K562 (cell line): ENCODE results near the gene WBP1. TPM values are rescaled to one million over a fixed set of nuclear protein-coding genes. Genes with fewer than 3 reads are reported as not detected.

Experiments used
- BCL6 ChIP-seq: fragments of 250-450 bp; sonication (Bioruptor Pico); IDR thresholded peaks from 2 replicates; pipeline ENCODE4 v1.4.0; 2020
- BRD9 ChIP-seq: fragments of 450-650 bp; IDR thresholded peaks from 2 replicates; pipeline ENCODE4 v1.6.1; 2018; ENCODE audit warnings: low read depth; ENCODE audit not compliant: partially characterized antibody
- CBX1 ChIP-seq: sonication (generic); IDR thresholded peaks from 2 replicates; pipeline ENCODE4 v1.6.1; 2016; ENCODE audit warnings: antibody characterized with exemption, low read depth, mild to moderate bottlenecking
- CBX2 ChIP-seq: fragments of 200-600 bp; sonication (generic); IDR thresholded peaks from one replicate; pipeline ENCODE4 v1.6.1; 2012; ENCODE audit warnings: mild to moderate bottlenecking, low read length, inconsistent platforms; ENCODE audit not compliant: insufficient read depth, poor library complexity, severe bottlenecking
- CCAR2 ChIP-seq: fragments of 200-400 bp; formaldehyde crosslinking; IDR thresholded peaks from 2 replicates; pipeline ENCODE4 v1.6.1; 2017; ENCODE audit warnings: mild to moderate bottlenecking, low read depth, low read length
- FOXA3 ChIP-seq, 2 experiments: fragments of 450-650 bp in 1 of 2; sonication (generic) in 1 of 2; formaldehyde crosslinking; IDR thresholded peaks in 1 of 2; conservative IDR thresholded peaks in 1 of 2; 2 replicates each; pipeline versions ENCODE4 v1.4.0 to v1.8.0; 2020 to 2022; ENCODE audit warnings: mild to moderate bottlenecking in 2 of 2, missing genetic modification reagents in 1 of 2
- KDM4B ChIP-seq, 2 experiments: fragments of 450-650 bp in 1 of 2; sonication (generic) in 1 of 2; IDR thresholded peaks; 2 replicates each; pipeline ENCODE4 v1.6.1; 2016 to 2017; ENCODE audit warnings: borderline replicate concordance in 2 of 2, antibody characterized with exemption in 1 of 2, low read depth in 1 of 2, mild to moderate bottlenecking in 1 of 2
- PHF21A ChIP-seq: fragments of 450-650 bp; IDR thresholded peaks from 2 replicates; pipeline ENCODE4 v1.6.1; 2017; ENCODE audit warnings: low read depth, borderline replicate concordance
- PRPF4 ChIP-seq: fragments of 200-400 bp; formaldehyde crosslinking; IDR thresholded peaks from one replicate; pipeline ENCODE4 v1.6.1; 2017; ENCODE audit warnings: low read length, low read depth, mild to moderate bottlenecking; ENCODE audit not compliant: insufficient read depth, poor library complexity, severe bottlenecking
- PTRF ChIP-seq: fragments of 450-650 bp; IDR thresholded peaks from 2 replicates; pipeline ENCODE4 v1.6.1; 2016; ENCODE audit warnings: mild to moderate bottlenecking, missing genetic modification characterization, missing compliant biosample characterization
- RAD21 ChIP-seq, 2 experiments: fragments of 250-450 bp in 1 of 2; fragments of 450-650 bp in 1 of 2; sonication (Bioruptor Pico) in 1 of 2; formaldehyde crosslinking in 1 of 2; IDR thresholded peaks in 1 of 2; conservative IDR thresholded peaks in 1 of 2; 2 replicates each; pipeline versions ENCODE4 v1.4.0 to v1.8.0; 2020 to 2022; ENCODE audit warnings: mild to moderate bottlenecking in 2 of 2, moderate library complexity in 1 of 2
- RAD51 ChIP-seq: fragments of 450-650 bp; IDR thresholded peaks from 2 replicates; pipeline ENCODE4 v1.7.1; 2016; ENCODE audit warnings: low read depth, mild to moderate bottlenecking, borderline replicate concordance
- SP1 ChIP-seq: sonication (generic); formaldehyde crosslinking; IDR thresholded peaks from 2 replicates; pipeline ENCODE4 v1.8.1; 2022; ENCODE audit warnings: mild to moderate bottlenecking, missing genetic modification reagents
- SRSF1 ChIP-seq: fragments of 200-400 bp; formaldehyde crosslinking; IDR thresholded peaks from 2 replicates; pipeline ENCODE4 v1.6.1; 2017; ENCODE audit warnings: mild to moderate bottlenecking, low read depth, low read length, moderate library complexity
- SRSF9 ChIP-seq: fragments of 200-400 bp; formaldehyde crosslinking; IDR thresholded peaks from 2 replicates; pipeline ENCODE4 v1.6.1; 2017; ENCODE audit warnings: low read depth, low read length, borderline replicate concordance
- ZNF57 ChIP-seq: fragments of 450-650 bp; formaldehyde crosslinking; IDR thresholded peaks from 2 replicates; pipeline ENCODE4 v1.4.0; 2020; ENCODE audit warnings: mild to moderate bottlenecking, moderate library complexity
- polyA plus RNA-seq, 8 experiments: library from polyadenylated mRNA; depleted of rRNA in 4 of 8; stranded (reverse) in 5 of 8; unstranded in 3 of 8; fragments of >200 nt; fragmentation: Nextera tagmentation in 2 of 8; fragmentation: Illumina TruSeq in 1 of 8; extraction: Ambion mirVana in 2 of 8; extraction: Trizol in 1 of 8; gene quantifications; 2 replicates each; pipeline versions ENCODE4 v1.2.1 to v1.2.3, GENCODE V29; 2011 to 2014; ENCODE audit warnings: inconsistent platforms in 1 of 8, missing spikeins in 1 of 8
- total RNA-seq, 7 experiments: library from RNA; depleted of rRNA in 6 of 7; stranded (reverse); fragments of >200 nt in 6 of 7; fragmentation: Illumina TruSeq in 2 of 7; extraction: Trizol in 2 of 7; gene quantifications; 2 replicates each; pipeline versions ENCODE4 v1.2.1 to v1.2.3, GENCODE V29; 2011 to 2021; ENCODE audit warnings: low replicate concordance in 1 of 7
- TF ChIP-seq, protein P1 (sequence below): fragments of 250-450 bp; sonication (Bioruptor Pico); IDR thresholded peaks from 2 replicates; pipeline ENCODE4 v1.8.0; 2021; ENCODE audit warnings: borderline replicate concordance, mild to moderate bottlenecking, moderate library complexity; ENCODE audit not compliant: poor library complexity, severe bottlenecking
- TF ChIP-seq, protein P2 (sequence below): sonication (generic); formaldehyde crosslinking; IDR thresholded peaks from 2 replicates; pipeline ENCODE4 v1.8.1; 2023; ENCODE audit warnings: mild to moderate bottlenecking, missing genetic modification reagents, moderate library complexity
- TF ChIP-seq, protein P3 (sequence below): fragments of 250-450 bp; sonication (Bioruptor Pico); IDR thresholded peaks from 2 replicates; pipeline ENCODE4 v1.8.0; 2021; ENCODE audit warnings: moderate library complexity, mild to moderate bottlenecking, inconsistent platforms
- TF ChIP-seq, protein P4 (sequence below): fragments of 450-650 bp; formaldehyde crosslinking; IDR thresholded peaks from 2 replicates; pipeline ENCODE4 v1.4.0; 2020; ENCODE audit warnings: mild to moderate bottlenecking, mixed read lengths

Gene WBP1
- total and polyA plus RNA-seq, 9 of the 15 experiments (the other 6 are each of a cell fraction or from before 2014, with no cell fraction given), result 1.9 to 27.7 (median 14.2) TPM

DNA sequence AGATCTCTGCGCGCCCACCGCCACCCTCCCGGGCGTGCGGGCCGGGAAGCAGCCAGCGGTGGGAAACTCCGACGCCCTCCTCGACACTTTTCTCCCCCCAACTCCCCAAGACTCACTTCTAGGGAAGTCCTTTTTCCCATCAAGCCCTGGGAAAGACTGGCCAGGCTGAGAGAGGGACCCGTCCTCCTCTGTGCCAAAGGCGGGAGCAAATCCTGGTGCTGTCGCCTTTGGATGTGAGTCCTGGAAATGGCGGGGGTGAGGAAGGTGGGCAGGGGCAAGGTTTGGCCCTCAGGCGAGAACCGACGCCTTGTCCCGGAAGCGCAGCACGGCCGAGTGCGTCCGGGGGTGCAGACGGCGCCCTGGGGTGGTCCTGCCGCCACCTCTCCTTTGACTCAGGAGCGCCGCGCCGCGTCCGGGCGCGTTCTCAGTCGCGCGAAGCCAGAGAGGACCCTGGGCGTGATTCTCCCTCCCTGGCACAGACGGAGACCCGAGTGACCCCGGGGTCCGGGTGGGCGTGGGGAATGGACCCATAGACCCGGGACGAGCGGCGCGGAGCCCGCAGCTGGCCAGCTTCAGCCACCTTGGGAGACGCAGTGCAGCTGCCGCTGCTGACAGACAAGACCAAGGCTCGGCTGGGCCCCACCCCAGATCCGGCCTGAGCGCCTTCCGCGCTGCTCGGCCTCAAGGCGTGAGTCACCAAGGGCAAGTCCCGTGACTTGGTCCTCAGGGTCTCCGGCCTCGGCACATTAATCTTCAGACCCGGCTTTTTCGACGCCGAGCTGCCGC is 44.7 kb downstream of the WBP1 start (continued):
- TF ChIP-seq, protein P1, sequence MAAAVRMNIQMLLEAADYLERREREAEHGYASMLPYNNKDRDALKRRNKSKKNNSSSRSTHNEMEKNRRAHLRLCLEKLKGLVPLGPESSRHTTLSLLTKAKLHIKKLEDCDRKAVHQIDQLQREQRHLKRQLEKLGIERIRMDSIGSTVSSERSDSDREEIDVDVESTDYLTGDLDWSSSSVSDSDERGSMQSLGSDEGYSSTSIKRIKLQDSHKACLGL, result no peak
- TF ChIP-seq CCAR2 (no peak), CBX1 (peak; percentile 56; the same call in 1 of the 2 replicates), RAD21 (CRISPR knock-in tag; conservative IDR thresholded peaks at IDR 0.05 in 1 of 2, IDR thresholded peaks at IDR 0.05 in 1 of 2) (peak in 1 of 2 experiments; percentile 38; a peak in 2 of 4 replicates), PTRF (tag) (no peak), RAD51 (peak; percentile 71), KDM4B (IDR thresholded peaks at IDR 0.05; ENCODE audit: borderline replicate concordance in 2 of 2, low read depth in 1 of 2) (no peak; a peak in 1 of 4 replicates), SP1 (CRISPR knock-in tag) (peak; percentile 73), SRSF9 (no peak), PRPF4 (no peak), CBX2 (no peak), FOXA3 (CRISPR knock-in tag; conservative IDR thresholded peaks at IDR 0.05 in 1 of 2, IDR thresholded peaks at IDR 0.05 in 1 of 2) (no peak), ZNF57 (CRISPR knock-in tag) (no peak), PHF21A (0 out of 2 replicates have a peak, but pooled peaks have one; percentile 56), SRSF1 (no peak), BRD9 (peak; percentile 36), BCL6 (no peak)
- TF ChIP-seq, protein P2, sequence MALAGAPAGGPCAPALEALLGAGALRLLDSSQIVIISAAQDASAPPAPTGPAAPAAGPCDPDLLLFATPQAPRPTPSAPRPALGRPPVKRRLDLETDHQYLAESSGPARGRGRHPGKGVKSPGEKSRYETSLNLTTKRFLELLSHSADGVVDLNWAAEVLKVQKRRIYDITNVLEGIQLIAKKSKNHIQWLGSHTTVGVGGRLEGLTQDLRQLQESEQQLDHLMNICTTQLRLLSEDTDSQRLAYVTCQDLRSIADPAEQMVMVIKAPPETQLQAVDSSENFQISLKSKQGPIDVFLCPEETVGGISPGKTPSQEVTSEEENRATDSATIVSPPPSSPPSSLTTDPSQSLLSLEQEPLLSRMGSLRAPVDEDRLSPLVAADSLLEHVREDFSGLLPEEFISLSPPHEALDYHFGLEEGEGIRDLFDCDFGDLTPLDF (CRISPR knock-in tag), result peak; percentile 59; the same call in 1 of the 2 replicates
- TF ChIP-seq, protein P3, sequence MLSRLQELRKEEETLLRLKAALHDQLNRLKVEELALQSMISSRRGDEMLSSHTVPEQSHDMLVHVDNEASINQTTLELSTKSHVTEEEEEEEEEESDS (CRISPR knock-in tag), result no peak
- TF ChIP-seq, protein P4, sequence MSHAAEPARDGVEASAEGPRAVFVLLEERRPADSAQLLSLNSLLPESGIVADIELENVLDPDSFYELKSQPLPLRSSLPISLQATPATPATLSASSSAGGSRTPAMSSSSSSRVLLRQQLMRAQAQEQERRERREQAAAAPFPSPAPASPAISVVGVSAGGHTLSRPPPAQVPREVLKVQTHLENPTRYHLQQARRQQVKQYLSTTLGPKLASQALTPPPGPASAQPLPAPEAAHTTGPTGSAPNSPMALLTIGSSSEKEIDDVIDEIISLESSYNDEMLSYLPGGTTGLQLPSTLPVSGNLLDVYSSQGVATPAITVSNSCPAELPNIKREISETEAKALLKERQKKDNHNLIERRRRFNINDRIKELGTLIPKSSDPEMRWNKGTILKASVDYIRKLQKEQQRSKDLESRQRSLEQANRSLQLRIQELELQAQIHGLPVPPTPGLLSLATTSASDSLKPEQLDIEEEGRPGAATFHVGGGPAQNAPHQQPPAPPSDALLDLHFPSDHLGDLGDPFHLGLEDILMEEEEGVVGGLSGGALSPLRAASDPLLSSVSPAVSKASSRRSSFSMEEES, result peak; percentile 92
